ENCODE data around the gene TEX35. TPM values are rescaled to one million over a fixed set of nuclear protein-coding genes. Genes with fewer than 3 reads are reported as not detected.

The TEX35 gene
- total RNA-seq, 1 experiment from 2014 or later: not detected

GRCh38 chr1:178477841-178478240 lies 35.1 kb upstream of the TEX35 start:
- TF ChIP-seq, protein P1, sequence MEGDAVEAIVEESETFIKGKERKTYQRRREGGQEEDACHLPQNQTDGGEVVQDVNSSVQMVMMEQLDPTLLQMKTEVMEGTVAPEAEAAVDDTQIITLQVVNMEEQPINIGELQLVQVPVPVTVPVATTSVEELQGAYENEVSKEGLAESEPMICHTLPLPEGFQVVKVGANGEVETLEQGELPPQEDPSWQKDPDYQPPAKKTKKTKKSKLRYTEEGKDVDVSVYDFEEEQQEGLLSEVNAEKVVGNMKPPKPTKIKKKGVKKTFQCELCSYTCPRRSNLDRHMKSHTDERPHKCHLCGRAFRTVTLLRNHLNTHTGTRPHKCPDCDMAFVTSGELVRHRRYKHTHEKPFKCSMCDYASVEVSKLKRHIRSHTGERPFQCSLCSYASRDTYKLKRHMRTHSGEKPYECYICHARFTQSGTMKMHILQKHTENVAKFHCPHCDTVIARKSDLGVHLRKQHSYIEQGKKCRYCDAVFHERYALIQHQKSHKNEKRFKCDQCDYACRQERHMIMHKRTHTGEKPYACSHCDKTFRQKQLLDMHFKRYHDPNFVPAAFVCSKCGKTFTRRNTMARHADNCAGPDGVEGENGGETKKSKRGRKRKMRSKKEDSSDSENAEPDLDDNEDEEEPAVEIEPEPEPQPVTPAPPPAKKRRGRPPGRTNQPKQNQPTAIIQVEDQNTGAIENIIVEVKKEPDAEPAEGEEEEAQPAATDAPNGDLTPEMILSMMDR (IDR thresholded peaks at IDR 0.05; ENCODE audit: unreplicated experiment): no peak
- no peaks in the 10 kb centered on the region for H3K9me3 Mint-ChIP-seq (ENCODE audit: unreplicated experiment)
- no peak overlapping the region for H3K4me3 Mint-ChIP-seq (ENCODE audit: unreplicated experiment)
- BruUV-seq (replicated peaks): no TSS peak
- H3K4me1 Mint-ChIP-seq (ENCODE audit: insufficient read depth, unreplicated experiment): no peaks in the 10 kb centered on the region
- POLR2A ChIA-PET: no interaction called here
- intact Hi-C loops (cut with micrococcal nuclease): no loop called here
- peaks cover 41% of the 10 kb centered on the region for H3K36me3 Mint-ChIP-seq (ENCODE audit: insufficient read depth, unreplicated experiment)
- no peak overlapping the region for H3K27ac Mint-ChIP-seq (ENCODE audit: low read depth, unreplicated experiment)
- CTCF ChIA-PET: interaction anchor here (0.9 kb wide), 1 partner anchor 23 kb away, joined by 3 read pairs; no protein-coding TSS in a partner anchor
- H3K27me3 Mint-ChIP-seq (ENCODE audit: insufficient read depth, unreplicated experiment): no peaks in the 10 kb centered on the region
- DNase-seq (ENCODE audit: unreplicated experiment): no peak

DNA sequence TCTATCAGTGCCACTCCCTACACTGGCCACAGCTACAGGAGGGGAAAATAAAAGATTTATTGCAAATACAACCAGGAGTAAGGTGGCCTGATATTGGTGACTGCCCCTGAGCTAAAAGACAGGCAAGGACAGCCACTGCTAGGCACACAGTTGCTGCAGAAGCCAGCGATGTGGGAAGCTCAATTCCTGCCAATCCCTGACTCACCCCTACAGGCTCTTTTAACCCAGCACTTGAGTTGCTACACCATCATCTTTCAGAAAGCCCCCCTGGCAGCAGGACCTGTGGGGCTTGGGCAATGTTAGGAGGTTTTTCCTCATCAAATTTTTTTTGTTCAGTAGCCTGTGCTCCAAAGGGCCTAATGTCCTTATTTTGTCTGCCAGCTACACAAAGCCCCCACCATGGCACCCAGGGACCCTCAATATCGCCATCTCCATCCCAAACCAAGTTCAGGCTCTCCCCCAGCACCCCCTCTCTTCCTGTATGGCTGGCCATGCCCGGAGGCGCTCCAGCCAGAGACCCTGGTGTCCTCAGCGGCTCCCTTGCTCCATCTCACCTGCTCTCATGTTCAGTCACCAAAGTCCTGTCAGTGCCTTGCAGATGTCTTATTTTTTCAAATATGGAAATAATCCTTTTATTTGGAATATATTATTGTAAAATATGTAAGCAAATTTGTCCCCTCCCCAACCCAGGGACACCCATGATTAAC lies 29.5 kb upstream of the TEX35 start:
- CTCF ChIA-PET: interaction anchor here (1.0 to 3.8 kb wide), 4 partner anchors 18 to 183 kb away, joined by 3 to 26 read pairs (median 4); no protein-coding TSS in a partner anchor
- BruUV-seq (replicated peaks): no TSS peak

DNA sequence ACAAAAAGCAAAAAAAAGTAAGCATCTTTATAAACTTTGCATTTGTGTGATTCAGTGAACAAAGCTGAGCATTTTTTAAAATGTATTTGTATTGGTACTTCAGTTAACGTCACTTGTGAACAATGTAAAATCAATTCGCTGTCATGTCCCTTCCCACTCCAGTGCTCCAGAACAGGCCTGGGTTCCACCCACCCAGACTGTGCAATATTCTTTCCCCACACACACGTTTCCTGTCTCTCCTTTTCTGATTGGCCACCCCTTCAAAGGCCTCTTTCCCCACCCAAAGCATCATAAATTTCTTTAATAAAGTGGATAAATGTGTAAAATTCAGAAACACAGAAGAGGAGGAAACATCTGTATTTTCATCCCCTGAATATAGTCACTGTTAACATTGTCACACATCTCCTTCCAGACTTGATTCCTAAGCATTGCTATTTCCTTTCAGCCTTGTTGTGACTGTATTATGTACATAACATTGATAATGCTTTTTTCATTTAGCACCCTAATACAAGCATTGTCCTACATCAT lies 28.1 kb upstream of the TEX35 start:
- H3K4me3 Mint-ChIP-seq (ENCODE audit: unreplicated experiment): no peak overlapping the region
- BruUV-seq (replicated peaks): no TSS peak
- ChIA-PET CTCF (interaction anchor here (0.6 to 9.3 kb wide), 7 partner anchors 16 to 638 kb away, joined by 3 to 92 read pairs (median 3); no protein-coding TSS in a partner anchor), POLR2A (interaction anchor here (0.6 to 0.7 kb wide), 2 partner anchors 34 to 141 kb away, joined by 3 to 4 read pairs; no protein-coding TSS in a partner anchor)
- peak overlapping the region; percentile 1 for H3K27ac Mint-ChIP-seq (ENCODE audit: low read depth, unreplicated experiment)
- intact Hi-C loops (cut with micrococcal nuclease): no loop called here
- H3K4me1 Mint-ChIP-seq (ENCODE audit: insufficient read depth, unreplicated experiment): no peaks in the 10 kb centered on the region
- H3K27me3 Mint-ChIP-seq (ENCODE audit: insufficient read depth, unreplicated experiment): no peaks in the 10 kb centered on the region
- DNase-seq (ENCODE audit: unreplicated experiment): no peak
- H3K36me3 Mint-ChIP-seq (ENCODE audit: insufficient read depth, unreplicated experiment): peaks cover 21% of the 10 kb centered on the region
- TF ChIP-seq, protein P1 (IDR thresholded peaks at IDR 0.05; ENCODE audit: unreplicated experiment): no peak
- H3K9me3 Mint-ChIP-seq (ENCODE audit: unreplicated experiment): no peaks in the 10 kb centered on the region

More for the DNA sequence above, 29.5 kb upstream of the TEX35 start:
- POLR2A ChIA-PET: interaction anchor here (3.0 kb wide), 1 partner anchor 13 kb away, joined by 10 read pairs; no protein-coding TSS in a partner anchor
- H3K9me3 Mint-ChIP-seq (ENCODE audit: unreplicated experiment): no peaks in the 10 kb centered on the region
- no peak for DNase-seq (ENCODE audit: unreplicated experiment)
- intact Hi-C loops (cut with micrococcal nuclease): no loop called here
- no peaks in the 10 kb centered on the region for H3K27me3 Mint-ChIP-seq (ENCODE audit: insufficient read depth, unreplicated experiment)
- H3K4me3 Mint-ChIP-seq (ENCODE audit: unreplicated experiment): no peak overlapping the region
- no peaks in the 10 kb centered on the region for H3K4me1 Mint-ChIP-seq (ENCODE audit: insufficient read depth, unreplicated experiment)
- TF ChIP-seq, protein P1 (IDR thresholded peaks at IDR 0.05; ENCODE audit: unreplicated experiment): no peak
- peak overlapping the region; percentile 69 for H3K27ac Mint-ChIP-seq (ENCODE audit: low read depth, unreplicated experiment)
- H3K36me3 Mint-ChIP-seq (ENCODE audit: insufficient read depth, unreplicated experiment): peaks cover 29% of the 10 kb centered on the region

- ChIA-PET POLR2A (no interaction called here), CTCF (interaction anchor here (0.6 to 9.3 kb wide), 4 partner anchors 15 to 455 kb away, joined by 3 to 92 read pairs (median 3); no protein-coding TSS in a partner anchor)
- DNase-seq (ENCODE audit: unreplicated experiment): no peak
- H3K9me3 Mint-ChIP-seq (ENCODE audit: unreplicated experiment): no peaks in the 10 kb centered on the region
- H3K4me1 Mint-ChIP-seq (ENCODE audit: insufficient read depth, unreplicated experiment): no peaks in the 10 kb centered on the region
- intact Hi-C loops (cut with micrococcal nuclease): no loop called here
- peaks cover 15% of the 10 kb centered on the region for H3K36me3 Mint-ChIP-seq (ENCODE audit: insufficient read depth, unreplicated experiment)
- H3K4me3 Mint-ChIP-seq (ENCODE audit: unreplicated experiment): no peak overlapping the region
- H3K27me3 Mint-ChIP-seq (ENCODE audit: insufficient read depth, unreplicated experiment): no peaks in the 10 kb centered on the region
- TF ChIP-seq, protein P1 (IDR thresholded peaks at IDR 0.05; ENCODE audit: unreplicated experiment): no peak
- peak overlapping the region; percentile 1 for H3K27ac Mint-ChIP-seq (ENCODE audit: low read depth, unreplicated experiment)
- BruUV-seq (replicated peaks): no TSS peak
These were observed 27.3 kb upstream of the TEX35 start for GRCh38 chr1:178485541-178485981.
